HEK293 (cell line): ENCODE data around the gene CDCA8.

Experiments
- CTCF ChIA-PET: fragments of 350-600 bp; formaldehyde crosslinking; extraction: SDS; loops from one replicate; lab custom pipeline; 2021; ENCODE audit warnings: antibody characterized with exemption; lab: Yijun Ruan, JAX
- POLR2A ChIA-PET: fragments of 300-600 bp; formaldehyde crosslinking; extraction: SDS; loops from one replicate; lab custom pipeline; 2020; ENCODE audit warnings: antibody characterized with exemption, inconsistent platforms; lab: Yijun Ruan, JAX
- H3K27ac ChIP-seq: fragments of 200-500 bp; sonication (Bioruptor generic); 2 replicates; pipeline ENCODE4 v1.5.1; 2014; ENCODE audit warnings: low read depth, low read length, control low read depth, inconsistent platforms; ENCODE audit errors: extremely low read depth
- H3K36me3 ChIP-seq, 2 experiments: fragments of 200-500 bp in 1 of 2; sonication (Bioruptor generic) in 1 of 2; 1 replicate in 1 of 2; 2 replicates in 1 of 2; pipeline ENCODE4 v1.5.1; 2014 to 2017; ENCODE audit warnings: inconsistent platforms in 2 of 2, low read length in 2 of 2; ENCODE audit not compliant: control insufficient read depth in 2 of 2, insufficient read depth in 1 of 2
- H3K4me1 ChIP-seq: fragments of 200-500 bp; sonication (Bioruptor generic); 2 replicates; pipeline ENCODE4 v1.5.1; 2014; ENCODE audit warnings: mild to moderate bottlenecking, low read length, inconsistent platforms; ENCODE audit not compliant: control insufficient read depth, insufficient read depth
- H3K4me3 ChIP-seq: 2 replicates; pipeline ENCODE4 v1.5.1; 2011; ENCODE audit warnings: low read depth, mild to moderate bottlenecking, control low read depth, low read length, moderate library complexity
- H3K9me3 ChIP-seq: fragments of 200-500 bp; sonication (Bioruptor generic); 2 replicates; pipeline ENCODE4 v1.5.1; 2014; ENCODE audit warnings: low read depth, low read length, inconsistent platforms; ENCODE audit not compliant: control insufficient read depth, insufficient read depth
- OSR2 ChIP-seq: fragments of 450-650 bp; formaldehyde crosslinking; IDR thresholded peaks from 2 replicates; pipeline ENCODE4 v1.5.1; 2016; ENCODE audit warnings: missing biosample characterization, missing genetic modification characterization
- YY2 ChIP-seq: fragments of 450-650 bp; formaldehyde crosslinking; IDR thresholded peaks from 2 replicates; pipeline ENCODE4 v1.5.1; 2016; ENCODE audit warnings: missing biosample characterization, missing genetic modification characterization
- ZBTB10 ChIP-seq: fragments of 450-650 bp; formaldehyde crosslinking; IDR thresholded peaks from 2 replicates; pipeline ENCODE4 v1.5.1; 2016; ENCODE audit warnings: missing biosample characterization, missing genetic modification characterization
- ZBTB20 ChIP-seq: fragments of 450-650 bp; formaldehyde crosslinking; IDR thresholded peaks from 2 replicates; pipeline ENCODE4 v1.5.1; 2016; ENCODE audit warnings: missing biosample characterization, missing genetic modification characterization
- ZNF157 ChIP-seq: fragments of 450-650 bp; formaldehyde crosslinking; IDR thresholded peaks from 2 replicates; pipeline ENCODE4 v1.5.1; 2016; ENCODE audit warnings: missing biosample characterization, missing genetic modification characterization
- ZNF202 ChIP-seq: fragments of 450-650 bp; formaldehyde crosslinking; IDR thresholded peaks from 2 replicates; pipeline ENCODE4 v1.5.1; 2016; ENCODE audit warnings: missing biosample characterization, missing genetic modification characterization, borderline replicate concordance
- ZNF292 ChIP-seq: fragments of 450-650 bp; formaldehyde crosslinking; IDR thresholded peaks from 2 replicates; pipeline ENCODE4 v1.5.1; 2016; ENCODE audit warnings: low read depth, missing biosample characterization, missing genetic modification characterization, borderline replicate concordance
- ZNF521 ChIP-seq: fragments of 450-650 bp; formaldehyde crosslinking; IDR thresholded peaks from 2 replicates; pipeline ENCODE4 v1.5.1; 2017; ENCODE audit warnings: missing biosample characterization, mild to moderate bottlenecking, missing genetic modification characterization
- ZNF610 ChIP-seq: fragments of 450-650 bp; formaldehyde crosslinking; IDR thresholded peaks from 2 replicates; pipeline ENCODE4 v1.5.1; 2016; ENCODE audit warnings: missing biosample characterization, missing genetic modification characterization, borderline replicate concordance
- ZNF623 ChIP-seq: fragments of 450-650 bp; formaldehyde crosslinking; IDR thresholded peaks from 2 replicates; pipeline ENCODE4 v1.5.1; 2016; ENCODE audit warnings: missing biosample characterization, missing genetic modification characterization
- ZNF830 ChIP-seq: fragments of 450-650 bp; IDR thresholded peaks from 2 replicates; pipeline ENCODE4 v1.5.0; 2018; ENCODE audit warnings: missing biosample characterization, missing genetic modification characterization, low read depth, mild to moderate bottlenecking, moderate library complexity
- TF ChIP-seq, protein P1 (sequence below): fragments of 450-650 bp; formaldehyde crosslinking; IDR thresholded peaks from 2 replicates; pipeline ENCODE4 v1.5.1; 2016; ENCODE audit warnings: missing biosample characterization, missing genetic modification characterization
- TF ChIP-seq, protein P2 (sequence below): fragments of 450-650 bp; formaldehyde crosslinking; conservative IDR thresholded peaks from 2 replicates; pipeline ENCODE4 v1.5.1; 2016; ENCODE audit warnings: low read depth, missing biosample characterization, missing genetic modification characterization

Gene CDCA8

DNA sequence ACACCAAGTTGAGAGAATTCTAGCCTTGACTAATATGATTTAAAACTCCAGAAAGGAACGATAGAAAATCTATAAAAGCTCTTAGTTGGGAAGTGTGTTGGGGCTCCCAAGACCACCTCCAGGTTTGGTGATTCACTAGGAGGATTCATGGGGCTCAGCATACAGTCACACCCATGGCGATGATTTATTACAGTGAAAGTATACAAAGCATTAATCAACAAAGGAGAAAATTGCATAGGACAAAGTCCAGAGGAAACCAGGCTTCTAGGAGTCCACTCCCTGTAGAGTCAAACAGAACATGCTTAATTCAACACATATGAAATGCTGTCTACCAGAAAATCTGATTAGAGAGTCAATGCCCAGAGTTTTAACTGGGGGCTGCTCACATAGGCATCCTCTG is 4.8 kb downstream of the CDCA8 start (continued):
- no peak for TF ChIP-seq ZBTB10 (tag by site-specific recombination)

DNA sequence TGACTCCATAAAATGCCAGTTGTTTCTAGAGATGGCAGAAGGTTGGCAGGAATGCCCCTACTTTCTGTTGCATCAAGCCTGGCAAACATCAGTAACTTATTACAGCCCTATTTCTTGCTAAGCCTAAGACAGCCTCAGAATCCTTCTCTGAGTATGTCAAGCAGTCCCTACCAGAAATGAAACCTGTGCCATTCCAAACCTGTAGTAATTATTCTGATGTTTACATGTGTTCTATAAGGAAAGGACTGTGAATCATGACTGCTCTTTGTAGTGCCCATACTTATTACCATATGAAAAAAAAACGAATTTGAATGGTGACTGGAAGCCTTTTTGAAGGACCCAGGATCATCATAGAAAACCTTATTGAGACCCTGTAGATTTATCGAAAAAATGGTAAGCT is 5.4 kb downstream of the CDCA8 start:
- POLR2A ChIA-PET: no interaction called here
- Histone ChIP-seq H3K9me3 (no peaks in the 10 kb centered on the region), H3K36me3 (peaks cover 51 to 85% of the 10 kb centered on the region in 2 experiments), H3K4me1 (no peaks in the 10 kb centered on the region), H3K27ac (no peak overlapping the region), H3K4me3 (no peak overlapping the region)
- CTCF ChIA-PET: no interaction called here
- TF ChIP-seq, protein P1, sequence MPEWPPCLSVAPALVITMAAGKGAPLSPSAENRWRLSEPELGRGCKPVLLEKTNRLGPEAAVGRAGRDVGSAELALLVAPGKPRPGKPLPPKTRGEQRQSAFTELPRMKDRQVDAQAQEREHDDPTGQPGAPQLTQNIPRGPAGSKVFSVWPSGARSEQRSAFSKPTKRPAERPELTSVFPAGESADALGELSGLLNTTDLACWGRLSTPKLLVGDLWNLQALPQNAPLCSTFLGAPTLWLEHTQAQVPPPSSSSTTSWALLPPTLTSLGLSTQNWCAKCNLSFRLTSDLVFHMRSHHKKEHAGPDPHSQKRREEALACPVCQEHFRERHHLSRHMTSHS (tag by site-specific recombination): no peak
- no peak for TF ChIP-seq ZNF830 (tag by site-specific recombination)
- TF ChIP-seq ZNF610 (tag by site-specific recombination): no peak
- no peak for TF ChIP-seq YY2 (tag by site-specific recombination)
- TF ChIP-seq OSR2 (tag by site-specific recombination): no peak
- TF ChIP-seq ZNF157: no peak
- TF ChIP-seq ZNF202 (tag by site-specific recombination): no peak
- TF ChIP-seq, protein P2, sequence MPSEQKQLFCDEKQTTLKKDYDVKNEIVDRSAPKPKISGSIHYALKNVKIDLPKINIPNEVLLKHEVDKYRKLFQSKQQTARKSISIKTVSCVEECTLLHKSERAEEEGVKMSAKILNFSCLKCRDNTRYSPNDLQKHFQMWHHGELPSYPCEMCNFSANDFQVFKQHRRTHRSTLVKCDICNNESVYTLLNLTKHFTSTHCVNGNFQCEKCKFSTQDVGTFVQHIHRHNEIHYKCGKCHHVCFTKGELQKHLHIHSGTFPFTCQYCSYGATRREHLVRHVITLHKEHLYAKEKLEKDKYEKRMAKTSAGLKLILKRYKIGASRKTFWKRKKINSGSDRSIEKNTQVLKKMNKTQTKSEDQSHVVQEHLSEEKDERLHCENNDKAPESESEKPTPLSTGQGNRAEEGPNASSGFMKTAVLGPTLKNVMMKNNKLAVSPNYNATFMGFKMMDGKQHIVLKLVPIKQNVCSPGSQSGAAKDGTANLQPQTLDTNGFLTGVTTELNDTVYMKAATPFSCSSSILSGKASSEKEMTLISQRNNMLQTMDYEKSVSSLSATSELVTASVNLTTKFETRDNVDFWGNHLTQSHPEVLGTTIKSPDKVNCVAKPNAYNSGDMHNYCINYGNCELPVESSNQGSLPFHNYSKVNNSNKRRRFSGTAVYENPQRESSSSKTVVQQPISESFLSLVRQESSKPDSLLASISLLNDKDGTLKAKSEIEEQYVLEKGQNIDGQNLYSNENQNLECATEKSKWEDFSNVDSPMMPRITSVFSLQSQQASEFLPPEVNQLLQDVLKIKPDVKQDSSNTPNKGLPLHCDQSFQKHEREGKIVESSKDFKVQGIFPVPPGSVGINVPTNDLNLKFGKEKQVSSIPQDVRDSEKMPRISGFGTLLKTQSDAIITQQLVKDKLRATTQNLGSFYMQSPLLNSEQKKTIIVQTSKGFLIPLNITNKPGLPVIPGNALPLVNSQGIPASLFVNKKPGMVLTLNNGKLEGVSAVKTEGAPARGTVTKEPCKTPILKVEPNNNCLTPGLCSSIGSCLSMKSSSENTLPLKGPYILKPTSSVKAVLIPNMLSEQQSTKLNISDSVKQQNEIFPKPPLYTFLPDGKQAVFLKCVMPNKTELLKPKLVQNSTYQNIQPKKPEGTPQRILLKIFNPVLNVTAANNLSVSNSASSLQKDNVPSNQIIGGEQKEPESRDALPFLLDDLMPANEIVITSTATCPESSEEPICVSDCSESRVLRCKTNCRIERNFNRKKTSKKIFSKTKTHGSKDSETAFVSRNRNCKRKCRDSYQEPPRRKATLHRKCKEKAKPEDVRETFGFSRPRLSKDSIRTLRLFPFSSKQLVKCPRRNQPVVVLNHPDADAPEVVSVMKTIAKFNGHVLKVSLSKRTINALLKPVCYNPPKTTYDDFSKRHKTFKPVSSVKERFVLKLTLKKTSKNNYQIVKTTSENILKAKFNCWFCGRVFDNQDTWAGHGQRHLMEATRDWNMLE (tag by site-specific recombination): no peak
- no peak for TF ChIP-seq ZBTB20 (tag by site-specific recombination)
- TF ChIP-seq ZNF521 (tag by site-specific recombination): no peak
- TF ChIP-seq ZBTB10 (tag by site-specific recombination): no peak
- no peak for TF ChIP-seq ZNF292 (tag by site-specific recombination)
- TF ChIP-seq ZNF623 (tag by site-specific recombination): no peak
